Measurements from ENCODE around the gene SWT1.
"Not testable (repeated sequence)": the region's sequence is repeated elsewhere in the genome, so short reads cannot be mapped to it uniquely, and the experiment has no call there.

Gene SWT1

GRCh38 chr1:185156288-185156853 lies 596 bp upstream of the SWT1 start:
- Mint-ChIP-seq H3K4me1 (peaks cover 61% of the 10 kb centered on the region), H3K4me3 (peak overlapping the region; percentile 98), H3K36me3 (peaks cover 6% of the 10 kb centered on the region), H3K27me3 (no peaks in the 10 kb centered on the region), H3K27ac (peak overlapping the region; percentile 97), H3K9me3 (no peaks in the 10 kb centered on the region)

- H3K9me3 Mint-ChIP-seq: no peaks in the 10 kb centered on the region
- H3K27ac Mint-ChIP-seq: peak overlapping the region; percentile 91
- peaks cover 50% of the 10 kb centered on the region for H3K4me1 Mint-ChIP-seq
- no peaks in the 10 kb centered on the region for H3K36me3 Mint-ChIP-seq
- H3K4me3 Mint-ChIP-seq: peak overlapping the region; percentile 98
- no peaks in the 10 kb centered on the region for H3K27me3 Mint-ChIP-seq
Measured at GRCh38 chr1:185157599-185158412, 839 bp downstream of the SWT1 start.

DNA sequence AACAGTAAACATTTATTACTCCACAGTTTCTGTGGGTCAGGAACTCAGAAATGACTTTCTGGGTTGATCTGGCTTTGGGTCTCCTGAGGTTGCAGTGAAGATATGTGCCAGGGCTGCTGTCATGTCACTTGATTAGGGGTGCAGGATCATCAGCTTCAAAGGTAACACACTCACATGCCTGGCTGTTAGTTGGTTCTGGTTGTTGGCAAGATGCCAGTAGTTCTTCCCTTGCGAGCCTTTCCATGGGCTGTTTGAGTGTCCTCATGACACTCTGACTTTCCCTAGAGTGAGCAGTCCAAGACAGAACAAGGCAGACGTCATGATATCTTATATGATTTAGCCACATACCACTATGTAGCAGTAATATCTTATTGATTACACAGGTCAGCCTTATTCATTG lies 1.8 kb downstream of the SWT1 start:
- Mint-ChIP-seq H3K4me1 (peaks cover 40% of the 10 kb centered on the region), H3K4me3 (peak overlapping the region; percentile 53), H3K27ac (no peak overlapping the region), H3K9me3 (no peaks in the 10 kb centered on the region), H3K36me3 (no peaks in the 10 kb centered on the region), H3K27me3 (no peaks in the 10 kb centered on the region)

GRCh38 chr1:185159966-185160365 lies 3.0 kb downstream of the SWT1 start:
- H3K27me3 Mint-ChIP-seq: no peaks in the 10 kb centered on the region
- peak overlapping the region; percentile 20 for H3K27ac Mint-ChIP-seq
- H3K4me1 Mint-ChIP-seq: peaks cover 33% of the 10 kb centered on the region
- H3K4me3 Mint-ChIP-seq: no peak overlapping the region
- no peaks in the 10 kb centered on the region for H3K36me3 Mint-ChIP-seq
- H3K9me3 Mint-ChIP-seq: no peaks in the 10 kb centered on the region

DNA sequence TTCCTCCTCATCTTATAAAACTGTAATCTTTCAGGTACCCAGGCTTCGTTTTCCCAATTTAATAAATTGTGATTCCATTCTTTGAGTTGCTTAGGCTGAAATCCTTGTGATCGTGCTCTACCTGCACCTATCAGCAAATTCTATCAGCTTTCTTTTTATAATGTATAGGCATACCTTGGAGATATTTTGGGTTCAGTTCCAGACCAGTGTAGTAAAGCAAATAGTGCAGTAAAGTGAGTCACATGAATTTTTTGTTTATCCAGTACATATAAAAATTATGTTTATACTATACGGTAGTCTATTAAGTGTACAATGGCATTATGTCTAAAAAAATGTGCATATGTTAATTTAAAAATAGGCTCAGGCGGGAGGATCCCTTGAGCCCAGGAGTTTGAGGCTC lies 5.5 kb downstream of the SWT1 start:
- Mint-ChIP-seq H3K4me1 (peaks cover 30% of the 10 kb centered on the region), H3K9me3 (no peaks in the 10 kb centered on the region), H3K27me3 (no peaks in the 10 kb centered on the region), H3K27ac (no peak overlapping the region), H3K36me3 (peaks cover 5% of the 10 kb centered on the region), H3K4me3 (no peak overlapping the region)

GRCh38 chr1:185166106-185166505 lies 9.1 kb downstream of the SWT1 start:
- Mint-ChIP-seq H3K4me1 (peaks cover 11% of the 10 kb centered on the region), H3K9me3 (no peaks in the 10 kb centered on the region), H3K4me3 (no peak overlapping the region), H3K27me3 (no peaks in the 10 kb centered on the region), H3K36me3 (peaks cover 10% of the 10 kb centered on the region), H3K27ac (peak overlapping the region; percentile 26)

DNA sequence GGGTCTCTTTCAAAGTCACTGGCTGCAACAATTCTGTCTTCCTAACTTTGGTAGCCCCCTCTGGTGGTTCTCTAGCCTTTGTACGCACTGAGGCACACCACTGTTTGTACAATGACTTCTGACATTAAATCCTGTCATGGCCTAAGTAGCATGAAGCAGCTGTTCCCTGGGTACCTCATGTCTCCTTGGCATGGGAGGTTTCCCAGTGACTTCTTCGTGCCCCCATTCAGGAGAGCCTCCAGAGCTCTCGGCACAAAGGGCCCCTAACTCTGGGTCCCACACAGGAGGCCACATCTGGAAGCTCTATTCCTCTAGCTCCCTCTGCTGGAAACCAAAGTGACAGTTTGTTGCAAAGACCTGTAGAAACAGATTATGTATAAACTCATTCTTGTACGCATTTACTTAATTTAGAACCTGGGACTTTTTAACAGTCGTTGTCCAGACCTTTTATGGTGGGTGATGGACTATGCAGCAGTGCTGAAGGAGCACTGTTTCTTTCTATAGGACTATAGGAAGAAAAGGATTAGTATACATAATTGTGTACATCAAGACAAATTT lies 13.4 kb downstream of the SWT1 start:
- Mint-ChIP-seq H3K36me3 (peaks cover 13% of the 10 kb centered on the region), H3K4me3 (no peak overlapping the region), H3K9me3 (no peaks in the 10 kb centered on the region), H3K27me3 (no peaks in the 10 kb centered on the region), H3K4me1 (peaks cover 11% of the 10 kb centered on the region), H3K27ac (no peak overlapping the region)

DNA sequence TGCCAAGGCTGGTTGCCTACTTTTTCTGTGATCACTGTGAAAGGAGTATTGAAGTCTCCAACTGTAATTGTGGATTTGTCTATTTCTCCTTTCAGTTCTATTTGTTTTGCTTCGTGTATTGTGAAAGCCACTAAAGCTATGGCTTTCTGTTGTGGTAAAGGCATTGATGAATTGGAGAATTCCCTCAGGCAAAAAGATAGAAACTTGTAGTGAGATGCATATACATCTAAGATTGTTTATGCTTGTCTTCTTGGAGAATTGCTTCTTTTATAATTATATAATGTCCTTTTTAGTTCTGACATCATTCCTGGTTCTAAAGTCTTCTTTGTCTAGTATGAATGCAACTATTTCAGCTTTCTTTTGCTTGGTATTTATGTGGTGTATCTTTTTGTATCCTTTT lies 36.8 kb downstream of the SWT1 start:
- no peak overlapping the region for H3K27ac Mint-ChIP-seq
- no peaks in the 10 kb centered on the region for H3K4me1 Mint-ChIP-seq
- peaks cover 33% of the 10 kb centered on the region for H3K36me3 Mint-ChIP-seq
- peaks cover 12% of the 10 kb centered on the region for H3K9me3 Mint-ChIP-seq
- no peak overlapping the region for H3K4me3 Mint-ChIP-seq
- no peaks in the 10 kb centered on the region for H3K27me3 Mint-ChIP-seq

DNA sequence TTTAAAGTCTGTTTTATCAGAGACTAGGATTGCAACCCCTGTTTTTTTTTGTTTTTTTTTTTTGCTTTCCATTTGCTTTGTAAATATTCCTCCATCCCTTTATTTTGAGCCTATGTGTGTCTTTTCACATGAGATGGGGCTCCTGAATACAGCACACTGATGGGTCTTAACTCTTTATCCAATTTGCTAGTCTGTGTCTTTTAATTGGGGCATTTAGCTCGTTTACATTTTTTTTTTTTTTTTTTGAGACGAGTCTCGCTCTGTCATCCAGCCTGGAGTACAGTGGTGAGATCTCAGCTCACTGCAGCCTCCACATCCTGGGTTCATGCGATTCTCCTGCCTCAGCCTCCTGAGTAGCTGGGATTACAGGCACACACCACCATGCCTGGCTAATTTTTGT lies 41.7 kb downstream of the SWT1 start:
- peaks cover 35% of the 10 kb centered on the region for H3K36me3 Mint-ChIP-seq
- not testable (repeated sequence) for H3K27ac Mint-ChIP-seq, H3K4me3 Mint-ChIP-seq, H3K4me1 Mint-ChIP-seq, H3K27me3 Mint-ChIP-seq
- peaks cover 19% of the 10 kb centered on the region for H3K9me3 Mint-ChIP-seq

DNA sequence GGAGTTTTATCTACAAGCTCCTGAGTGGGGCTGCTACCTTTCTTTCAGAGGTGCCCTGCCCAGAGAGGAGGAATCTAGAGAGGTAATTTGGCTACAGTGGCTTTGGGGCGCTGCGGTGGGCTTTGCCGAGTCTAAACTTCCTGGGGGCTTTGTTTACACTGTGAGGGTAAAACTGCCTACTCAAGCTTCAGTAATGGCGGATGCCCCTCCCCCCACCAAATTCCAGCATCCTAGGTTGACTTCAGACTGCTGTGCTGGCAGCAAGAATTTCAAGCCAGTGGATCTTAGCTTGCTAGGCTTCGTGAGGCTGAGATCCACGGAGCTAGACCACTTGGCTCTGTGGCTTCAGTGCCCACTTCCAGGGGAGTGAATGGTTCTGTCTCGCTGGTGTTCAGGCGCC lies 43.9 kb downstream of the SWT1 start:
- H3K4me1 Mint-ChIP-seq: no peaks in the 10 kb centered on the region
- peaks cover 19% of the 10 kb centered on the region for H3K9me3 Mint-ChIP-seq
- no peak overlapping the region for H3K27ac Mint-ChIP-seq
- peaks cover 33% of the 10 kb centered on the region for H3K36me3 Mint-ChIP-seq
- H3K27me3 Mint-ChIP-seq: no peaks in the 10 kb centered on the region
- no peak overlapping the region for H3K4me3 Mint-ChIP-seq

GRCh38 chr1:185207170-185207569 lies 50.2 kb downstream of the SWT1 start:
- Mint-ChIP-seq H3K36me3 (peaks cover 25% of the 10 kb centered on the region), H3K9me3 (peaks cover 4% of the 10 kb centered on the region), H3K4me1 (no peaks in the 10 kb centered on the region), H3K4me3 (no peak overlapping the region), H3K27me3 (no peaks in the 10 kb centered on the region), H3K27ac (no peak overlapping the region)

GRCh38 chr1:185207980-185208602 lies 51.1 kb downstream of the SWT1 start:
- H3K4me3 Mint-ChIP-seq: no peak overlapping the region
- H3K36me3 Mint-ChIP-seq: peaks cover 25% of the 10 kb centered on the region
- H3K27me3 Mint-ChIP-seq: no peaks in the 10 kb centered on the region
- H3K9me3 Mint-ChIP-seq: peaks cover 4% of the 10 kb centered on the region
- H3K4me1 Mint-ChIP-seq: no peaks in the 10 kb centered on the region
- no peak overlapping the region for H3K27ac Mint-ChIP-seq

DNA sequence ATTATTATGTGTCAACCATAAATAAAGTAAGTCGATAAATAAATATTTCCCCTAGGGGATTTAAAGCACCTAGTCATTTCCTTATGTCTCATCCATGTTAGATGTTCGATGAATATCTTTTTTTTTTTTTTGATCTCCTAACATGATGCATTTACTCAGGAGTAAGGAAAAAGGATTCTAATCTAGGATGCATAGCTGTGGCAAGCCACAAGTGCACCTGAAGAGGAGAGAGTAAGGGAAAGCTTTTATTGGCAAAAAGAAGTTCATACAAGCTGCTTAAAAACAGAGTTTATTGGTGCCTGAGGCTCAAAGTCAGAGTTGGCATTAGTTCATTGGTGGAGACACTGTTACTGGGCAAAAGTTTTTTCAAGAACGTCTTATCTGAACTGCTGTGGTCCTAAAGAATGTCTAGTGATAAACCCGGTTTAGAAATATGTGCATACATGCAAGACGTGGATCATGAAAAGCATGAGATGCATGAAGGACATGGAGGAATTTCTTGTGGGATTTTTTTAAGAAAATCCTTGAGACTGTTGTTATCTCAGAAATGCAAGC lies 51.7 kb downstream of the SWT1 start:
- Mint-ChIP-seq H3K27me3 (no peaks in the 10 kb centered on the region), H3K27ac (no peak overlapping the region), H3K4me3 (no peak overlapping the region), H3K9me3 (peaks cover 4% of the 10 kb centered on the region), H3K36me3 (peaks cover 25% of the 10 kb centered on the region), H3K4me1 (no peaks in the 10 kb centered on the region)

DNA sequence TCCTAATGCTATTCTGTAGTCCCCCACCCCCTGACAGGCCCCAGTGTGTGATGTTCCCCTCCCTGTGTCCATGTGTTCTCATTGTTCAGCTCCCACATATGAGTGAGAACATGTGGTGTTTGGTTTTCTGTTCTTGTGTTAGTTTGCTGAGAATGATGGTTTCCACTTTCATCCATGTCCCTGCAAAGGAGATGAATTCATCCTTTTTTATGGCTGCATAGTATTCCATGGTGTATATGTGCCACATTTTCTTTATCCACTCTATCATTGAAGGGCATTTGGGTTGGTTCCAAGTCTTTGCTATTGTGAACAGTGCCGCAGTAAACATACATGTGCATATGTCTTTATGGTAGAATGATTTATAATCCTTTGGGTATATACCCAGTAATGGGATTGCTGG lies 52.4 kb downstream of the SWT1 start:
- H3K4me1 Mint-ChIP-seq, H3K27ac Mint-ChIP-seq, H3K27me3 Mint-ChIP-seq, H3K4me3 Mint-ChIP-seq, H3K9me3 Mint-ChIP-seq: not testable (repeated sequence)
- peaks cover 29% of the 10 kb centered on the region for H3K36me3 Mint-ChIP-seq

DNA sequence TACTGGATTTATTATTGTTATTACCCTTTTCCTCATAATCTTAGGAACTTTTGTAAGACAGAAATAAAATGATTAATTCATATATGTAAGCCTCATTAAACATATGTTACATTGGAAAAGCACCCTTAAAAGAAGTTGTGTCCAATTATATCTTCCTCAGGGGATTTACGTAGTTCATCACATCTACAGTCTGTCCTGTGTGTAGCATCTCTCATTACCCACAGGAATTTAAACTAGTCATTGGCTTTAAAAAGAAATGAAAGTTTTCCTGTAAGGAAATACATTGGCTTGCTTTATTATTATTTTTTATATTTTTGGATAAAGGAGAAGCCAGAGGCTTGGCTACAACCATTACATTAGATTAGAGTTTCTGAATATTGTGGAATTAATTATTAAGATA lies 56.1 kb downstream of the SWT1 start:
- Mint-ChIP-seq H3K36me3 (peaks cover 37% of the 10 kb centered on the region), H3K27ac (no peak overlapping the region), H3K4me1 (no peaks in the 10 kb centered on the region), H3K4me3 (no peak overlapping the region), H3K27me3 (no peaks in the 10 kb centered on the region), H3K9me3 (peaks cover 8% of the 10 kb centered on the region)

DNA sequence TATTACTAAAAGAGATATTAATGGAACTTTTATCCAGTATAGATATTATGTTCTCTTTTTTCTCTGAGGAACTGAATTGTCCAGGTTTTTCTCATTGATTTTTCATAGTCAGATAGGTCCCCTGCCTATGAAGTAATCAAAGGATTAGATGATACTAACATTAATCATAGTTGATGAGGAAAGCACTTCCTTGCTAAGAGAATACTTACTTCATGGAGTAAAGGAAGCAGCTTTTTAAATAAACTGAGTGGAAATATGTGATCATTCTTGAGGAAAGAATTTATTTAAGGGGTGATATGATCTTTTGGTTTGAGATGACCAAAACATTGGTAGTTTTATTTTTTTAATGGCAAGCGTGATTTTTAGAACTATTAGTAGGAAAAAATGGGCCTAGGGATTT lies 58.9 kb downstream of the SWT1 start:
- Mint-ChIP-seq H3K4me3 (no peak overlapping the region), H3K9me3 (peaks cover 4% of the 10 kb centered on the region), H3K27me3 (no peaks in the 10 kb centered on the region), H3K4me1 (no peaks in the 10 kb centered on the region), H3K27ac (no peak overlapping the region), H3K36me3 (peaks cover 21% of the 10 kb centered on the region)

Data from activated naive CD4-positive, alpha-beta T cell treated with anti-CD3 and anti-CD28 coated beads, Interleukin-2, amount 50 U/mL, for 24 hours (primary cell).